ENCODE results near the gene CACNA1H. TPM values are rescaled to one million over a fixed set of nuclear protein-coding genes. Genes with fewer than 3 reads are reported as not detected.
"Not testable (repeated sequence)": the region's sequence is repeated elsewhere in the genome, so short reads cannot be mapped to it uniquely, and the experiment has no call there.

CACNA1H gene
- total RNA-seq, 2 experiments from 2014 or later = 0.27 to 0.34 TPM

- ChIA-PET POLR2A (no interaction called here), CTCF (no interaction called here)
- no peak overlapping the region for H3K4me3 Mint-ChIP-seq
- TF ChIP-seq CTCF (IDR thresholded peaks at IDR 0.05) = no peak
- DNase-seq (no peak), ATAC-seq (no peak)
- H3K27me3 Mint-ChIP-seq = no peaks in the 10 kb centered on the region
- intact Hi-C loops (cut with micrococcal nuclease) = no loop called here
- no peaks in the 10 kb centered on the region for H3K9me3 Mint-ChIP-seq
- no peaks in the 10 kb centered on the region for H3K36me3 Mint-ChIP-seq (ENCODE audit: low read depth)
- no peak overlapping the region for H3K27ac Mint-ChIP-seq
- H3K4me1 Mint-ChIP-seq (ENCODE audit: low read depth) = no peaks in the 10 kb centered on the region
Observed at GRCh38 chr16:1184156-1184868, 31.4 kb downstream of the CACNA1H start.

- Mint-ChIP-seq H3K4me3 (no peak overlapping the region), H3K27ac (no peak overlapping the region), H3K27me3 (no peaks in the 10 kb centered on the region), H3K9me3 (no peaks in the 10 kb centered on the region), H3K36me3 (ENCODE audit: low read depth) (no peaks in the 10 kb centered on the region), H3K4me1 (ENCODE audit: low read depth) (no peaks in the 10 kb centered on the region)
- POLR2A ChIA-PET = no interaction called here
- no peak for DNase-seq
- CTCF ChIA-PET = no interaction called here
- no peak for ATAC-seq
- TF ChIP-seq CTCF (IDR thresholded peaks at IDR 0.05) = no peak
- intact Hi-C loops (cut with micrococcal nuclease) = no loop called here
Observed at GRCh38 chr16:1184980-1185379, 32.1 kb downstream of the CACNA1H start.

GRCh38 chr16:1185460-1186207 lies 32.7 kb downstream of the CACNA1H start:
- H3K4me3 Mint-ChIP-seq; H3K27ac Mint-ChIP-seq; H3K4me1 Mint-ChIP-seq (ENCODE audit: low read depth); H3K36me3 Mint-ChIP-seq (ENCODE audit: low read depth); H3K27me3 Mint-ChIP-seq; H3K9me3 Mint-ChIP-seq; ATAC-seq; intact Hi-C loops (cut with micrococcal nuclease); POLR2A ChIA-PET; CTCF ChIA-PET; DNase-seq: not testable (repeated sequence)

GRCh38 chr16:1188432-1189189 lies 35.7 kb downstream of the CACNA1H start:
- Mint-ChIP-seq H3K9me3 (no peaks in the 10 kb centered on the region), H3K27ac (no peak overlapping the region), H3K27me3 (no peaks in the 10 kb centered on the region), H3K36me3 (ENCODE audit: low read depth) (no peaks in the 10 kb centered on the region), H3K4me1 (ENCODE audit: low read depth) (no peaks in the 10 kb centered on the region), H3K4me3 (no peak overlapping the region)
- TF ChIP-seq CTCF (IDR thresholded peaks at IDR 0.05) = no peak
- intact Hi-C loops (cut with micrococcal nuclease) = no loop called here
- ChIA-PET POLR2A (no interaction called here), CTCF (interaction anchor here (1.4 kb wide), 1 partner anchor 131 kb away, joined by 6 read pairs; no protein-coding TSS in a partner anchor)
- ATAC-seq (peak; percentile 61), DNase-seq (peak; percentile 44)

GRCh38 chr16:1189455-1189854 lies 36.5 kb downstream of the CACNA1H start:
- DNase-seq (no peak), ATAC-seq (no peak)
- no peaks in the 10 kb centered on the region for H3K4me1 Mint-ChIP-seq (ENCODE audit: low read depth)
- ChIA-PET CTCF (interaction anchor here (1.4 kb wide), 1 partner anchor 132 kb away, joined by 6 read pairs; no protein-coding TSS in a partner anchor), POLR2A (no interaction called here)
- intact Hi-C loops (cut with micrococcal nuclease) = no loop called here
- H3K9me3 Mint-ChIP-seq = no peaks in the 10 kb centered on the region
- no peaks in the 10 kb centered on the region for H3K27me3 Mint-ChIP-seq
- no peak overlapping the region for H3K4me3 Mint-ChIP-seq
- no peak overlapping the region for H3K27ac Mint-ChIP-seq
- no peak for TF ChIP-seq CTCF (IDR thresholded peaks at IDR 0.05)
- H3K36me3 Mint-ChIP-seq (ENCODE audit: low read depth) = no peaks in the 10 kb centered on the region

- intact Hi-C loops (cut with micrococcal nuclease); H3K4me3 Mint-ChIP-seq; POLR2A ChIA-PET: not testable (repeated sequence)
Observed at GRCh38 chr16:1190789-1191188, 37.9 kb downstream of the CACNA1H start.

More at GRCh38 chr16:1190789-1191188, 37.9 kb downstream of the CACNA1H start:
- H3K27ac Mint-ChIP-seq; H3K27me3 Mint-ChIP-seq; H3K4me1 Mint-ChIP-seq (ENCODE audit: low read depth); ATAC-seq; CTCF ChIA-PET; H3K9me3 Mint-ChIP-seq; DNase-seq; H3K36me3 Mint-ChIP-seq (ENCODE audit: low read depth): not testable (repeated sequence)

Data from activated CD8-positive, alpha-beta T cell treated with anti-CD3 and anti-CD28 coated beads for 36 hours (primary cell).